ENCODE results near the gene ANGPTL7.
"Not testable (repeated sequence)": the region's sequence is repeated elsewhere in the genome, so short reads cannot be mapped to it uniquely, and the experiment has no call there.

The ANGPTL7 gene

DNA sequence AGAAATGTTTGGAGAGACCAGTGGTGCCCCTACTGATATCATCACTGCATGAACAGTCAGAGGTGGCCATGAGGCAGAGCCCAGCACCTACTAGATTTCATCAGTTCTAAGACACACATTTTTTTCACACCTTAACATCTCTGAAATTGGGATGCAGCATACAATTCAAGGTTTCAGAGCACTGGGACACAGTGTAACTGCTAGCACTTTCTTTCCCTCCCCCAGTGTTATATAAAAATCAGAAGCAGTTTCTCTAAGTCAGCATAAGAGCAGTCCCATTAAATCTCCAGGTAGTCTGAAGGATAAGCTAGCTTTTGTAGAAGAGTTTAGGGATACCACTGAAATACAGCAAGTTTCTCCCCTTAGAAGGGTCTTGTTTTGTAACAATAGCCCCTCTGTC, 10.0 kb upstream of the ANGPTL7 start:
- no peaks in the 10 kb centered on the region for H3K4me1 ChIP-seq (ENCODE audit: low read length)
- DNase-seq: no peak

DNA sequence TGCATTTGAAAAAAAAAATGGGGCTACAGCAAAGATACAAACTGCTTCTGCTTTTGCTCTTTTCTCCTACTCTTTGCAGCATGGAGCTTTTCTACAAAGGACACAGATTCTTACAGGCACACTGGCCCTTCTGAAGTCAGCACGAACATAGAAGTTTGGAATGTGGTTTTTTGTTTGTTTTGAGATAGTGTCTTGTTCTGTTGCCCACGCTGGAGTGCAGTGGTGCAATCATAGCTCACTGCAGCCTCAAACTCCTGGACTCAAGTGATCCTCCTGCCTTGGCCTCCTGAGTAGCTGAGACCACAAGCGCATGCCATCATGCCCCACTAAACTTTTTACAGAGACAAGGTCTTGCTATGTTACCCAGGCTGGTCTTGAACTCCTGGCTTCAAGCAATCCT, 9.4 kb upstream of the ANGPTL7 start:
- H3K9me3 ChIP-seq (replicated peaks; ENCODE audit: insufficient read depth, low read length); H3F3A ChIP-seq (ENCODE audit: insufficient read depth, low read length); H3K4me1 ChIP-seq (ENCODE audit: low read length); H3K9me2 ChIP-seq (replicated peaks; ENCODE audit: insufficient read depth, low read length); H3K27ac ChIP-seq (ENCODE audit: low read length); H4K20me1 ChIP-seq (ENCODE audit: insufficient read depth, low read length); H3K4me3 ChIP-seq (ENCODE audit: low read length); DNase-seq; H3K36me3 ChIP-seq (replicated peaks; ENCODE audit: insufficient read depth, low read length); H2AFZ ChIP-seq (ENCODE audit: low read length); H3K9ac ChIP-seq (ENCODE audit: low read length); H3K79me2 ChIP-seq (ENCODE audit: low read length); H3K4me2 ChIP-seq (ENCODE audit: low read depth, low read length); H3K27me3 ChIP-seq (replicated peaks; ENCODE audit: insufficient read depth, low read length): not testable (repeated sequence)

More for the DNA sequence above, 10.0 kb upstream of the ANGPTL7 start:
- no peaks in the 10 kb centered on the region for H3K36me3 ChIP-seq (replicated peaks; ENCODE audit: insufficient read depth, low read length)
- no peak for TF ChIP-seq EZH2phosphoT487 (IDR thresholded peaks at IDR 0.05; ENCODE audit: low read length)
- TF ChIP-seq, protein P1, sequence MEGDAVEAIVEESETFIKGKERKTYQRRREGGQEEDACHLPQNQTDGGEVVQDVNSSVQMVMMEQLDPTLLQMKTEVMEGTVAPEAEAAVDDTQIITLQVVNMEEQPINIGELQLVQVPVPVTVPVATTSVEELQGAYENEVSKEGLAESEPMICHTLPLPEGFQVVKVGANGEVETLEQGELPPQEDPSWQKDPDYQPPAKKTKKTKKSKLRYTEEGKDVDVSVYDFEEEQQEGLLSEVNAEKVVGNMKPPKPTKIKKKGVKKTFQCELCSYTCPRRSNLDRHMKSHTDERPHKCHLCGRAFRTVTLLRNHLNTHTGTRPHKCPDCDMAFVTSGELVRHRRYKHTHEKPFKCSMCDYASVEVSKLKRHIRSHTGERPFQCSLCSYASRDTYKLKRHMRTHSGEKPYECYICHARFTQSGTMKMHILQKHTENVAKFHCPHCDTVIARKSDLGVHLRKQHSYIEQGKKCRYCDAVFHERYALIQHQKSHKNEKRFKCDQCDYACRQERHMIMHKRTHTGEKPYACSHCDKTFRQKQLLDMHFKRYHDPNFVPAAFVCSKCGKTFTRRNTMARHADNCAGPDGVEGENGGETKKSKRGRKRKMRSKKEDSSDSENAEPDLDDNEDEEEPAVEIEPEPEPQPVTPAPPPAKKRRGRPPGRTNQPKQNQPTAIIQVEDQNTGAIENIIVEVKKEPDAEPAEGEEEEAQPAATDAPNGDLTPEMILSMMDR (IDR thresholded peaks at IDR 0.05; ENCODE audit: low read length): no peak
- TF ChIP-seq EZH2 (optimal IDR thresholded peaks at IDR 0.05; ENCODE audit: low read depth, low read length): no peak
- H3K27ac ChIP-seq (ENCODE audit: low read length): no peak overlapping the region
- no peaks in the 10 kb centered on the region; the same call in 1 of the 2 replicates for H3F3A ChIP-seq (ENCODE audit: insufficient read depth, low read length)
- no peak overlapping the region for H3K4me2 ChIP-seq (ENCODE audit: low read depth, low read length)
- H3K4me3 ChIP-seq (ENCODE audit: low read length): no peak overlapping the region
- no peak overlapping the region for H3K9ac ChIP-seq (ENCODE audit: low read length)
- H3K27me3 ChIP-seq (replicated peaks; ENCODE audit: insufficient read depth, low read length): no peaks in the 10 kb centered on the region
- H3K9me3 ChIP-seq (replicated peaks; ENCODE audit: insufficient read depth, low read length): no peaks in the 10 kb centered on the region
- no peaks in the 10 kb centered on the region for H3K9me2 ChIP-seq (replicated peaks; ENCODE audit: insufficient read depth, low read length)
- H3K79me2 ChIP-seq (ENCODE audit: low read length): no peaks in the 10 kb centered on the region
- H2AFZ ChIP-seq (ENCODE audit: low read length): no peak overlapping the region
- H4K20me1 ChIP-seq (ENCODE audit: insufficient read depth, low read length): no peaks in the 10 kb centered on the region

DNA sequence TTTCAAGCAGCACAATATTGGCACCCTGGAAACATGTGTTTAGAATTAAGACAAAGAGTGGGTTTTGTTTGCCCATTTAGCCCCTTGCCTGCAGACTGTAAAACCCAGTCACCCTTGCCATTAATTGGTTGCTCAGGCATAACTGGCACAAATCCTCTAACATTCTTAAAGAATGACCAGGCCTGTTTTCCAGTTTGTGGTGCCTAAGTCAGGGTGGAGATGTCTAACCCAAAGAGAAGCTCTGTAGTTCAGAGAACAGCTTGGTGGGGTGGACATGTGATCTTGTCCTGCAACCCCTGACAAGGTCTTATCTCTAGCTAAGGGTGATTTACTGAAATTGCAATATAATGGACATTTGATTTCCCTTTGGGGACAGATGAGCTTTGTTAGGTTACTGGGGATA, 8.8 kb upstream of the ANGPTL7 start:
- no peak for TF ChIP-seq EZH2phosphoT487 (IDR thresholded peaks at IDR 0.05; ENCODE audit: low read length)
- TF ChIP-seq, protein P1 (IDR thresholded peaks at IDR 0.05; ENCODE audit: low read length): no peak
- TF ChIP-seq EZH2 (optimal IDR thresholded peaks at IDR 0.05; ENCODE audit: low read depth, low read length): no peak
- Histone ChIP-seq H3K9me3 (replicated peaks; ENCODE audit: insufficient read depth, low read length) (no peaks in the 10 kb centered on the region), H3F3A (ENCODE audit: insufficient read depth, low read length) (no peaks in the 10 kb centered on the region; the same call in 1 of the 2 replicates), H3K9me2 (replicated peaks; ENCODE audit: insufficient read depth, low read length) (no peaks in the 10 kb centered on the region), H3K9ac (ENCODE audit: low read length) (no peak overlapping the region), H3K79me2 (ENCODE audit: low read length) (no peaks in the 10 kb centered on the region), H2AFZ (ENCODE audit: low read length) (no peak overlapping the region), H3K4me3 (ENCODE audit: low read length) (no peak overlapping the region), H4K20me1 (ENCODE audit: insufficient read depth, low read length) (no peaks in the 10 kb centered on the region), H3K4me1 (ENCODE audit: low read length) (no peaks in the 10 kb centered on the region), H3K4me2 (ENCODE audit: low read depth, low read length) (no peak overlapping the region), H3K27me3 (replicated peaks; ENCODE audit: insufficient read depth, low read length) (no peaks in the 10 kb centered on the region), H3K36me3 (replicated peaks; ENCODE audit: insufficient read depth, low read length) (no peaks in the 10 kb centered on the region), H3K27ac (ENCODE audit: low read length) (no peak overlapping the region)
- no peak for DNase-seq

DNA sequence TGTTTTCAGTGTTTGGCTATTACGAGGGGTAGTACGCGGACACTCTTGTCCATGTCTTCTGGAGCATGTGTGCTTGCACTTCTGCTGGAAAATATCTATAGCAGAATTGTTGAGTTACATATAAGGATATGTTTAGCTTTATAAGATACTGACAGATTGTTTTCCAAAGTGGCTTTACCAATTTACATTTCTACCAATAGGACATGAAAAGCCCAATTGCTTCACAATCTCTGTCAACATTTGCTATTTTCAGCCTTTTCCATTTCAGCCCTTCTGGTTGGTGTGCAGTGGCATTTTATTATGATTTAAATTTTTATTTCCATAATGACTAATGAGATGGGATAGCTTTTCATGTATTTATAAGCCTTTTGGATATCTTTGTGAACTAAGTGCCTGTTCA, 6.3 kb upstream of the ANGPTL7 start:
- TF ChIP-seq EZH2 (optimal IDR thresholded peaks at IDR 0.05; ENCODE audit: low read depth, low read length): no peak
- TF ChIP-seq, protein P1 (IDR thresholded peaks at IDR 0.05; ENCODE audit: low read length): no peak
- no peak for TF ChIP-seq EZH2phosphoT487 (IDR thresholded peaks at IDR 0.05; ENCODE audit: low read length)
- Histone ChIP-seq H3K9me2 (replicated peaks; ENCODE audit: insufficient read depth, low read length) (no peaks in the 10 kb centered on the region), H3K27me3 (replicated peaks; ENCODE audit: insufficient read depth, low read length) (no peaks in the 10 kb centered on the region), H3F3A (ENCODE audit: insufficient read depth, low read length) (no peaks in the 10 kb centered on the region; the same call in 1 of the 2 replicates), H3K9ac (ENCODE audit: low read length) (no peak overlapping the region), H3K36me3 (replicated peaks; ENCODE audit: insufficient read depth, low read length) (no peaks in the 10 kb centered on the region; the same call in 1 of the 2 replicates), H3K27ac (ENCODE audit: low read length) (no peak overlapping the region), H3K4me1 (ENCODE audit: low read length) (no peaks in the 10 kb centered on the region), H3K4me2 (ENCODE audit: low read depth, low read length) (no peak overlapping the region), H2AFZ (ENCODE audit: low read length) (no peak overlapping the region), H3K4me3 (ENCODE audit: low read length) (no peak overlapping the region), H4K20me1 (ENCODE audit: insufficient read depth, low read length) (no peaks in the 10 kb centered on the region), H3K79me2 (ENCODE audit: low read length) (no peaks in the 10 kb centered on the region), H3K9me3 (replicated peaks; ENCODE audit: insufficient read depth, low read length) (no peaks in the 10 kb centered on the region)
- DNase-seq: no peak
